Thyroid gland (tissue), 4 donors: ENCODE data around the gene MGLL. TPM values are rescaled to one million over a fixed set of nuclear protein-coding genes. Genes with fewer than 3 reads are reported as not detected.

Experiments
- DNase-seq, 2 donors: peaks; one replicate each; pipeline ENCODE4 v3.0.0-alpha.2; 2019
- H3K27ac ChIP-seq, 3 donors: fragments of 200-600 bp; sonication (generic); 1 replicate in 2 of 3; 2 replicates in 1 of 3; pipeline ENCODE4 v1.5.1; 2016 to 2019; ENCODE audit warnings: mild to moderate bottlenecking in 1 of 3, moderate library complexity in 1 of 3
- H3K27me3 ChIP-seq: fragments of 200-600 bp; sonication (generic); one replicate; pipeline ENCODE4 v1.5.1; 2019
- H3K36me3 ChIP-seq, 2 donors: fragments of 200-600 bp; sonication (generic); one replicate each; pipeline ENCODE4 v1.5.1; 2016 to 2019
- H3K4me1 ChIP-seq, 2 donors: fragments of 200-600 bp; sonication (generic); one replicate each; pipeline ENCODE4 v1.5.1; 2017 to 2019
- H3K4me3 ChIP-seq, 3 donors: fragments of 200-600 bp; sonication (generic); replicated peaks in 1 of 3; 1 replicate in 2 of 3; 2 replicates in 1 of 3; pipeline ENCODE4 v1.5.1; 2016; ENCODE audit warnings: mild to moderate bottlenecking in 1 of 3
- H3K9me3 ChIP-seq: fragments of 200-600 bp; sonication (generic); one replicate; pipeline ENCODE4 v1.5.1; 2017
- CTCF ChIP-seq, 6 experiments: fragments of 200-600 bp in 3 of 6; fragments of 450-650 bp in 3 of 6; sonication (generic) in 3 of 6; IDR thresholded peaks; one replicate each; pipeline ENCODE4 v1.5.1; 2016 to 2019; ENCODE audit warnings: antibody characterized with exemption in 6 of 6, mild to moderate bottlenecking in 2 of 6, inconsistent platforms in 1 of 6, moderate library complexity in 1 of 6
- POLR2A ChIP-seq, 2 donors: fragments of 450-650 bp; IDR thresholded peaks; one replicate each; pipeline ENCODE4 v1.6.1; 2017; ENCODE audit warnings: antibody characterized with exemption in 2 of 2, mild to moderate bottlenecking in 2 of 2, moderate library complexity in 1 of 2
- WGBS, 2 donors: methylation state at CpG; one replicate each; pipeline ENCODE4 v1.1.5; 2017; 5-methylcytosine and 5-hydroxymethylcytosine counted together
- intact Hi-C: fragments of 100-400 bp; cut with DNase I; formaldehyde crosslinking; loops from one replicate; pipeline ENCODE4 v1.15.1; 2023
- total RNA-seq, 4 donors: library from RNA; depleted of rRNA; stranded (reverse); fragments of >200 nt; gene quantifications; one replicate each; pipeline ENCODE4 v1.2.3, GENCODE V29; 2016

The MGLL gene
- total RNA-seq, 4 donors from 2014 or later: 12.4 to 24.7 (median 18.4) TPM

GRCh38 chr3:127805026-127805753 lies 17.1 kb downstream of the MGLL start:
- Histone ChIP-seq H3K4me3 (no peak overlapping the region), H3K9me3 (no peaks in the 10 kb centered on the region), H3K4me1 (no peaks in the 10 kb centered on the region), H3K27me3 (no peaks in the 10 kb centered on the region), H3K36me3 (no peaks in the 10 kb centered on the region), H3K27ac (no peak overlapping the region)
- no peak for DNase-seq
- TF ChIP-seq CTCF (IDR thresholded peaks at IDR 0.05): no peak
- TF ChIP-seq POLR2A (IDR thresholded peaks at IDR 0.05): no peak
- intact Hi-C loops: no loop called here
- WGBS, 2 donors: 88 to 91% methylated on average over 9 to 10 of the region's 10 CpGs

GRCh38 chr3:127804141-127804540 lies 18.2 kb downstream of the MGLL start:
- H3K27me3 ChIP-seq: no peaks in the 10 kb centered on the region
- no peaks in the 10 kb centered on the region for H3K4me1 ChIP-seq
- H3K4me3 ChIP-seq: no peak overlapping the region
- 88% methylated on average over 9 of the region's 9 CpGs for WGBS, 2 donors
- intact Hi-C loops: no loop called here
- TF ChIP-seq POLR2A (IDR thresholded peaks at IDR 0.05): no peak
- no peak for TF ChIP-seq CTCF (IDR thresholded peaks at IDR 0.05)
- no peaks in the 10 kb centered on the region for H3K9me3 ChIP-seq
- no peaks in the 10 kb centered on the region for H3K36me3 ChIP-seq
- DNase-seq: no peak
- no peak overlapping the region for H3K27ac ChIP-seq

- no peak for DNase-seq
- no peaks in the 10 kb centered on the region for H3K36me3 ChIP-seq
- no peak overlapping the region for H3K27ac ChIP-seq
- no peak overlapping the region for H3K4me3 ChIP-seq
- no peaks in the 10 kb centered on the region for H3K9me3 ChIP-seq
- TF ChIP-seq POLR2A (IDR thresholded peaks at IDR 0.05) (no peak), CTCF (IDR thresholded peaks at IDR 0.05) (no peak)
- intact Hi-C loops: no loop called here
- no peaks in the 10 kb centered on the region for H3K27me3 ChIP-seq
- H3K4me1 ChIP-seq: no peaks in the 10 kb centered on the region
- 57 to 62% methylated on average over 4 of the region's 4 CpGs for WGBS, 2 donors
Observed at GRCh38 chr3:127803619-127804018, 18.7 kb downstream of the MGLL start.

GRCh38 chr3:127802606-127803005 lies 19.7 kb downstream of the MGLL start:
- Histone ChIP-seq H3K27ac (no peak overlapping the region), H3K4me3 (no peak overlapping the region), H3K27me3 (no peaks in the 10 kb centered on the region), H3K36me3 (no peaks in the 10 kb centered on the region), H3K9me3 (no peaks in the 10 kb centered on the region), H3K4me1 (no peaks in the 10 kb centered on the region)
- DNase-seq: no peak
- 95 to 97% methylated on average over 6 of the region's 6 CpGs for WGBS, 2 donors
- TF ChIP-seq POLR2A (IDR thresholded peaks at IDR 0.05) (no peak), CTCF (IDR thresholded peaks at IDR 0.05) (no peak)
- intact Hi-C loops: no loop called here

GRCh38 chr3:127801731-127802313 lies 20.5 kb downstream of the MGLL start:
- Histone ChIP-seq H3K27ac (no peak overlapping the region), H3K4me1 (peaks cover 5% of the 10 kb centered on the region in 2 donors), H3K36me3 (no peaks in the 10 kb centered on the region), H3K9me3 (no peaks in the 10 kb centered on the region), H3K27me3 (no peaks in the 10 kb centered on the region), H3K4me3 (no peak overlapping the region)
- TF ChIP-seq CTCF (IDR thresholded peaks at IDR 0.05): no peak
- TF ChIP-seq POLR2A (IDR thresholded peaks at IDR 0.05): no peak
- no peak for DNase-seq
- intact Hi-C loops: no loop called here
- WGBS, 2 donors: 96 to 97% methylated on average over 3 of the region's 3 CpGs
